Neuronal stem cell (in vitro differentiated cells): ENCODE results near the gene STXBP5.

Experiments
- DNase-seq: peaks from one replicate; pipeline ENCODE4 v3.0.0-alpha.2; 2013; ENCODE audit warnings: low spot score
- H2AFZ ChIP-seq: one replicate; pipeline ENCODE4 v1.6.1; 2013; ENCODE audit warnings: mild to moderate bottlenecking, low read length, inconsistent platforms
- H2AK5ac ChIP-seq: 2 replicates; pipeline ENCODE4 v1.6.1; 2013; ENCODE audit warnings: low read depth, mild to moderate bottlenecking, inconsistent platforms, low read length, moderate library complexity, mixed read lengths
- H2BK120ac ChIP-seq: 2 replicates; pipeline ENCODE4 v1.6.1; 2013; ENCODE audit warnings: low read depth, mild to moderate bottlenecking, inconsistent platforms, low read length, moderate library complexity, mixed read lengths
- H2BK12ac ChIP-seq: one replicate; pipeline ENCODE4 v1.6.1; 2013; ENCODE audit warnings: low read length, inconsistent platforms
- H2BK15ac ChIP-seq: 2 replicates; pipeline ENCODE4 v1.6.1; 2013; ENCODE audit warnings: mild to moderate bottlenecking, low read length, inconsistent platforms, mixed read lengths
- H2BK5ac ChIP-seq: one replicate; pipeline ENCODE4 v1.6.1; 2013; ENCODE audit warnings: inconsistent platforms, mild to moderate bottlenecking, low read length, moderate library complexity
- H3K14ac ChIP-seq: one replicate; pipeline ENCODE4 v1.6.1; 2013; ENCODE audit warnings: low read length, inconsistent platforms
- H3K18ac ChIP-seq: 2 replicates; pipeline ENCODE4 v1.6.1; 2013; ENCODE audit warnings: low read length, inconsistent platforms
- H3K23ac ChIP-seq: 2 replicates; pipeline ENCODE4 v1.6.1; 2013; ENCODE audit warnings: low read depth, mild to moderate bottlenecking, mixed read lengths, low read length, inconsistent platforms; ENCODE audit not compliant: poor library complexity
- H3K27ac ChIP-seq: replicated peaks from 3 replicates; pipeline ENCODE4 v1.5.1; 2013; ENCODE audit warnings: low read length, inconsistent platforms
- H3K27me3 ChIP-seq, 3 experiments: 2 replicates each; pipeline ENCODE4 v1.6.1; 2013; ENCODE audit warnings: low read length in 3 of 3, mild to moderate bottlenecking in 2 of 3, inconsistent platforms in 1 of 3, low read depth in 1 of 3, mixed read lengths in 1 of 3, moderate library complexity in 1 of 3; ENCODE audit not compliant: control insufficient read depth in 3 of 3, insufficient read depth in 3 of 3
- H3K36me3 ChIP-seq, 2 donors: replicated peaks in 1 of 2; 2 replicates each; pipeline ENCODE4 v1.6.1; 2013; ENCODE audit warnings: low read length in 2 of 2; ENCODE audit not compliant: control insufficient read depth in 2 of 2, insufficient read depth in 2 of 2
- H3K4ac ChIP-seq: 2 replicates; pipeline ENCODE4 v1.6.1; 2013; ENCODE audit warnings: inconsistent platforms, mild to moderate bottlenecking, low read length, moderate library complexity
- H3K4me1 ChIP-seq, 2 donors: 1 replicate in 1 of 2; 2 replicates in 1 of 2; pipeline ENCODE4 v1.6.1; 2013; ENCODE audit warnings: low read length in 2 of 2, low read depth in 1 of 2; ENCODE audit not compliant: control insufficient read depth in 2 of 2, insufficient read depth in 1 of 2
- H3K4me2 ChIP-seq: one replicate; pipeline ENCODE4 v1.6.1; 2013; ENCODE audit warnings: mild to moderate bottlenecking, low read length, inconsistent platforms; ENCODE audit not compliant: insufficient read depth, poor library complexity, severe bottlenecking
- H3K4me3 ChIP-seq, 2 donors: 2 replicates each; pipeline ENCODE4 v1.5.1; 2013; ENCODE audit warnings: low read length in 2 of 2, mild to moderate bottlenecking in 2 of 2, inconsistent platforms in 1 of 2, moderate library complexity in 1 of 2
- H3K79me1 ChIP-seq: one replicate; pipeline ENCODE4 v1.6.1; 2013; ENCODE audit warnings: low read depth, mild to moderate bottlenecking, inconsistent platforms, low read length, moderate library complexity
- H3K9ac ChIP-seq: one replicate; pipeline ENCODE4 v1.6.1; 2013; ENCODE audit warnings: mild to moderate bottlenecking, low read depth, low read length, inconsistent platforms; ENCODE audit not compliant: poor library complexity
- H3K9me3 ChIP-seq, 2 donors: replicated peaks in 1 of 2; 2 replicates each; pipeline versions ENCODE3 to v1.6.1; 2013; ENCODE audit warnings: low read length in 2 of 2, mild to moderate bottlenecking in 2 of 2, inconsistent platforms in 1 of 2, low read depth in 1 of 2, mixed read lengths in 1 of 2, moderate library complexity in 1 of 2; ENCODE audit not compliant: control insufficient read depth in 2 of 2, insufficient read depth in 1 of 2
- H4K8ac ChIP-seq: one replicate; pipeline ENCODE4 v1.6.1; 2013; ENCODE audit warnings: low read depth, mild to moderate bottlenecking, inconsistent platforms, low read length, moderate library complexity
- H4K91ac ChIP-seq: one replicate; pipeline ENCODE4 v1.6.1; 2013; ENCODE audit warnings: low read length, low read depth, mild to moderate bottlenecking, inconsistent platforms; ENCODE audit not compliant: poor library complexity
- WGBS, 2 donors: extraction: QIAGEN DNeasy Blood & Tissue Kit; methylation state at CpG; one replicate each; pipeline ENCODE4 v1.1.7; 2013; ENCODE audit warnings: missing lambda C conversion rate in 2 of 2, mixed read lengths in 1 of 2; ENCODE audit not compliant: insufficient read length in 2 of 2, insufficient replicate concordance in 1 of 2; ENCODE audit errors: extremely low coverage in 2 of 2; 5-methylcytosine and 5-hydroxymethylcytosine counted together

The STXBP5 gene

DNA sequence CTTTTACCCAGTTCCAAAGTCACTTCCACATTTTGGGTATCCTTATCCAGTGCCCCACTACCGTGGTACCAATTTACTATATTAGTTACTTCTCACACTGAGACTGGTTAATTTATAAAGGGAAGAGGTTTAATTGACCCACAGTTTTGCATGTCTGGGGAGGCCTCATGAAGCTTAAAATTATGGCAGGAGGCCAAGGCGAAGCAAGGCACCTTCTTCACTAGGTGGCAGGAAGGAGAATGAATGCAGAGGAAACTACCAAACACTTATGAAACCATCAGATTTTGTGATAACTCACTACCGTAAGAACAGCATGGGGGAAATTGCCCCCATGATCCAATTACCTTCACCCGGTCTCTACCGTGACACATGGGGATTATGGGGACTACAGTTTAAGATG is 197.6 kb downstream of the STXBP5 start:
- Histone ChIP-seq H3K36me3 (no peaks in the 10 kb centered on the region), H2BK12ac (no peak overlapping the region), H2BK5ac (no peak overlapping the region), H3K4me3 (no peak overlapping the region), H3K14ac (no peak overlapping the region), H3K9me3 (peaks cover 0 to 5% of the 10 kb centered on the region in 2 donors), H2BK120ac (no peak overlapping the region), H3K79me1 (no peaks in the 10 kb centered on the region), H2AK5ac (no peak overlapping the region), H3K27ac (no peak overlapping the region), H3K9ac (no peak overlapping the region), H3K27me3 (no peaks in the 10 kb centered on the region), H2AFZ (no peak overlapping the region), H3K4ac (no peak overlapping the region), H3K4me1 (no peaks in the 10 kb centered on the region), H2BK15ac (no peak overlapping the region), H3K23ac (no peak overlapping the region), H4K91ac (no peak overlapping the region), H3K18ac (no peak overlapping the region), H4K8ac (no peak overlapping the region), H3K4me2 (no peak overlapping the region)
- DNase-seq = no peak
- WGBS, 2 donors = no CpG with 5 or more reads among the region's 5 CpGs

DNA sequence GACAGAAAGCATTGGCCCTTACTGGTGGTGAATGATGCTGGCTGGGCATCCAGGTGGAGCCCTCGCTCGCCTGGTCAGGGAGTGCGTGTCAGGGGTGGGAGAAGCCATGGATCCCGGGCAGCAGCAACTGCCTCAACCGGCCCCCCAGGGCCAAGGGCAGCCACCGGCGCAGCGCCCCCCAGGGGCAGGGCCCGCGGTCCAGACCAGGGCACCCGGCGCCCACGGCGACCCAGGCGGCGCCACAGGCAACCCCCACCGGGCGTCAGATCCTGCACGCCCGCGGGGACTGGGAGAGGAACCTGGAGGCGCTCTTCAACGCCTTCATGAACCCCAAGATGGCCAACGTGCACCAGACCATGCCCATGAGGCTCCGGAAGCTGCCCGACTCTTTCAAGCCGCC is 202.6 kb downstream of the STXBP5 start:
- Histone ChIP-seq H3K9ac (no peak overlapping the region), H3K18ac (peak overlapping the region; percentile 17), H4K8ac (no peak overlapping the region), H3K23ac (no peak overlapping the region), H3K27me3 (no peaks in the 10 kb centered on the region), H2BK15ac (no peak overlapping the region), H2AFZ (no peak overlapping the region), H4K91ac (no peak overlapping the region), H3K4me1 (no peaks in the 10 kb centered on the region), H3K14ac (no peak overlapping the region), H2AK5ac (no peak overlapping the region), H3K4ac (no peak overlapping the region), H3K4me2 (no peak overlapping the region), H3K4me3 (no peak overlapping the region), H2BK120ac (no peak overlapping the region), H3K79me1 (no peaks in the 10 kb centered on the region), H2BK5ac (peak overlapping the region; percentile 39), H2BK12ac (no peak overlapping the region), H3K9me3 (no peaks in the 10 kb centered on the region), H3K36me3 (no peaks in the 10 kb centered on the region), H3K27ac (no peak overlapping the region)
- no peak for DNase-seq
- no CpG with 5 or more reads among the region's 27 CpGs for WGBS, 2 donors

DNA sequence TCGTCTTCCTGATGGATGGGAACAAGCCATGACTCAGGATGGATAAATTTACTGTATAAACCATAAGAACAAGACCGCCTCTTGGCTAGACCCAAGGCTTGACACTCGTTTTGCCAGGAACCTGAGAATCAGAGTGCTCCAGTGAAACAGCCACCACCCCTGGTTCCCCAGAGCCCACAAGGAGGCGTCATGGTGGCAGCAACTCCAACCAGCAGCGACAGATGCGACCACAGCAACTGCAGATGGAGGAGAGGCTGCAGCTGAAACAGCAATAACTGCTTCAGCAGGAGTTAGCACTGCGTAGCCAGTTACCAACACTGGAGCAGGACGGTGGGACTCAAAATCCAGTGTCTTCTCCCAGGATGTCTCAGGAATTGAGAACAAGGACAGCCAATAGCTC is 203.4 kb downstream of the STXBP5 start:
- H3K27me3 ChIP-seq = no peaks in the 10 kb centered on the region
- H2BK12ac ChIP-seq = no peak overlapping the region
- H2BK5ac ChIP-seq = no peak overlapping the region
- no peaks in the 10 kb centered on the region for H3K79me1 ChIP-seq
- no CpG with 5 or more reads among the region's 8 CpGs for WGBS, 2 donors
- no peak overlapping the region for H4K91ac ChIP-seq
- H3K23ac ChIP-seq = no peak overlapping the region
- H3K18ac ChIP-seq = no peak overlapping the region
- H4K8ac ChIP-seq = no peak overlapping the region
- H3K36me3 ChIP-seq = no peaks in the 10 kb centered on the region
- H3K4me3 ChIP-seq = no peak overlapping the region
- H2AFZ ChIP-seq = no peak overlapping the region
- H3K27ac ChIP-seq = no peak overlapping the region
- H2AK5ac ChIP-seq = no peak overlapping the region
- H3K4ac ChIP-seq = no peak overlapping the region
- no peak overlapping the region for H2BK120ac ChIP-seq
- H3K9ac ChIP-seq = no peak overlapping the region
- no peaks in the 10 kb centered on the region for H3K4me1 ChIP-seq
- H3K9me3 ChIP-seq = no peaks in the 10 kb centered on the region
- no peak overlapping the region for H2BK15ac ChIP-seq
- no peak overlapping the region for H3K14ac ChIP-seq
- no peak overlapping the region for H3K4me2 ChIP-seq
- DNase-seq = no peak

DNA sequence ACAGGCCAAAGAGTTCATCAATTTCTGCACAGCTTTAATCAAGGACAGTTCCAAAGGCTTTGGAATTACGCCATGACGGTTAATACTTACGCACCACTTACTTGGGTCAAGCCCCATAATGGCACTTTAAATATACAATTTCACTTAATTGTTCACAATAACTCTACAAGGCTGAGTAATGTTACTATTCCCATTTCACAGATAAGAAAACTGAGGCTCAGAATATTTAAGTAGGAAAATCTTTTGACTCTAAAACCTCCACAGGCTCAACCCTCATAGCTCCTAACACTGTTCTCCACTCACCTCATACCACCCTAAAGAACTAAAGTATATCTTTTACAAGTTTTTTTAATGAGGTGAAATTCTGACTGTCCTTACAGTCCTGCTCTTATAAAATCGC is 212.4 kb downstream of the STXBP5 start:
- Histone ChIP-seq H2BK12ac (no peak overlapping the region), H3K4me2 (no peak overlapping the region), H3K27me3 (no peaks in the 10 kb centered on the region), H3K18ac (no peak overlapping the region), H2BK5ac (no peak overlapping the region), H3K9me3 (peaks cover 0 to 2% of the 10 kb centered on the region in 2 donors), H3K36me3 (no peaks in the 10 kb centered on the region), H3K23ac (no peak overlapping the region), H3K4me1 (no peaks in the 10 kb centered on the region), H3K9ac (no peak overlapping the region), H4K8ac (no peak overlapping the region), H2BK120ac (no peak overlapping the region), H3K4ac (no peak overlapping the region), H3K4me3 (no peak overlapping the region), H3K79me1 (no peaks in the 10 kb centered on the region), H3K14ac (no peak overlapping the region), H4K91ac (no peak overlapping the region), H2BK15ac (no peak overlapping the region), H2AK5ac (no peak overlapping the region), H3K27ac (no peak overlapping the region), H2AFZ (no peak overlapping the region)
- WGBS, 2 donors = no CpG with 5 or more reads among the region's 4 CpGs
- no peak for DNase-seq
